Erythroblast (primary cell): ENCODE measurements around the gene RAP1A.

Experiments used
- GATA1 ChIP-seq: IDR thresholded peaks from 2 replicates; pipeline ENCODE4 v1.6.1; 2011; ENCODE audit warnings: low read depth, mild to moderate bottlenecking, control low read depth, low read length, moderate library complexity
- POLR2A ChIP-seq: IDR thresholded peaks from 2 replicates; pipeline ENCODE4 v1.6.1; 2011; ENCODE audit warnings: mild to moderate bottlenecking, low read length

DNA sequence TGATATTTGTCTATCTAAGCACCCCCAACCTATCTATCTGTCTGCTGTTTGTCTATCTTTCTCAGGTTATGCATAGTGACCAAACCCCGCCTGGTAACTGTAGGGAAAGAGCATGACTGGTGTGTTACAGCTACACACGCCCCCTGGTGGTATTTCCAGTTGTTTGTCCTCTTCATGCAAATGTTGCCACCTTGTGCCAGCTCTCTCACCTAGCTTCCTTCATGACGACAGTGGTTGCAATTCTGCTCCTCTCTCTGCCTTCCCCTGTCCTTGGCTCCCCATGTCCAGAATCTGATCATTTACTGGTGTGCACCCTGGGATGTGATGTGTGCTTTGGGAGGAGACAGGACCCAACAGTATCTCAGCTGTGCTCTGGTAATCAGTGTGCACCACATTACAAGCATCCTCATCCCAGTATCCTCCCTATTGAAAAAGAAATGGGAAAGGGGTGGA, 127.7 kb downstream of the RAP1A start:
- no peak for TF ChIP-seq POLR2A
- no peak for TF ChIP-seq GATA1
